GM18873 (cell line): ENCODE measurements around the gene DRD2.

Experiments
- ATAC-seq: cut with Tn5 transposase; IDR thresholded peaks from one replicate; pipeline ENCODE4 v1.9.1; 2021; ENCODE audit warnings: mild to moderate bottlenecking, moderate library complexity, moderate number of reproducible peaks; ENCODE audit not compliant: unreplicated experiment, low FRiP score

Gene DRD2

GRCh38 chr11:113447621-113448315 is 27.4 kb downstream of the DRD2 start:
- ATAC-seq: no peak

GRCh38 chr11:113446938-113447337 is 28.3 kb downstream of the DRD2 start:
- ATAC-seq: no peak

- no peak for ATAC-seq
Measured at GRCh38 chr11:113446112-113446511, 29.1 kb downstream of the DRD2 start.

- no peak for ATAC-seq
Measured at GRCh38 chr11:113444502-113445123, 30.6 kb downstream of the DRD2 start.

GRCh38 chr11:113440816-113441215 is 34.4 kb downstream of the DRD2 start:
- ATAC-seq: no peak

- no peak for ATAC-seq
Measured at GRCh38 chr11:113436672-113437252, 38.4 kb downstream of the DRD2 start.

GRCh38 chr11:113435190-113435968 is 39.8 kb downstream of the DRD2 start:
- no peak for ATAC-seq

GRCh38 chr11:113431746-113432145 is 43.5 kb downstream of the DRD2 start:
- no peak for ATAC-seq

- ATAC-seq: no peak
Measured at GRCh38 chr11:113426686-113427085, 48.5 kb downstream of the DRD2 start.

- no peak for ATAC-seq
Measured at GRCh38 chr11:113420808-113421207, 54.4 kb downstream of the DRD2 start.

GRCh38 chr11:113419454-113420003 is 55.7 kb downstream of the DRD2 start:
- no peak for ATAC-seq

- ATAC-seq: no peak
Measured at GRCh38 chr11:113417428-113417827, 57.8 kb downstream of the DRD2 start.

GRCh38 chr11:113415343-113415742 is 59.9 kb downstream of the DRD2 start:
- ATAC-seq: no peak

- ATAC-seq: no peak
Measured at GRCh38 chr11:113412675-113413074, 62.5 kb downstream of the DRD2 start.

GRCh38 chr11:113411536-113411935 is 63.7 kb downstream of the DRD2 start:
- ATAC-seq: no peak

GRCh38 chr11:113410414-113411135 is 64.6 kb downstream of the DRD2 start:
- ATAC-seq: no peak

GRCh38 chr11:113409526-113409925 is 65.7 kb downstream of the DRD2 start:
- ATAC-seq: no peak

- no peak for ATAC-seq
Measured at GRCh38 chr11:113408887-113409286, 66.3 kb downstream of the DRD2 start.

- no peak for ATAC-seq
Measured at GRCh38 chr11:113408206-113408605, 67.0 kb downstream of the DRD2 start.

GRCh38 chr11:113407163-113407562 is 68.0 kb downstream of the DRD2 start:
- ATAC-seq: no peak
